ENCODE measurements around the gene HS3ST3A1.
"Not testable (repeated sequence)": the region's sequence is repeated elsewhere in the genome, so short reads cannot be mapped to it uniquely, and the experiment has no call there.

The HS3ST3A1 gene

GRCh38 chr17:13518261-13519000, 83.3 kb downstream of the HS3ST3A1 start:
- H3K27ac ChIP-seq (ENCODE audit: low read depth, low read length, severe bottlenecking): no peak overlapping the region
- H3K4me1 ChIP-seq (ENCODE audit: control insufficient read depth, insufficient read depth, low read length, poor library complexity, severe bottlenecking): peaks cover 1% of the 10 kb centered on the region
- H3K4me3 ChIP-seq (ENCODE audit: extremely low read depth, insufficient read depth, low read length, poor library complexity, severe bottlenecking): no peak overlapping the region
- no peaks in the 10 kb centered on the region for H3K9me3 ChIP-seq (ENCODE audit: control insufficient read depth, low read length)
- H3K36me3 ChIP-seq (ENCODE audit: control insufficient read depth, insufficient read depth, low read length): peaks cover 6% of the 10 kb centered on the region
- WGBS, 2 experiments (ENCODE audit: insufficient coverage in 2 of 2): no CpG with 5 or more reads among the region's 2 CpGs

- WGBS, 2 experiments (ENCODE audit: insufficient coverage in 2 of 2): 66 to 78% methylated on average over 8 of the region's 8 CpGs
- no peak overlapping the region for H3K4me3 ChIP-seq (ENCODE audit: extremely low read depth, insufficient read depth, low read length, poor library complexity, severe bottlenecking)
- peak overlapping the region; percentile 43 for H3K27ac ChIP-seq (ENCODE audit: low read depth, low read length, severe bottlenecking)
Observed at GRCh38 chr17:13513039-13513405, 88.7 kb downstream of the HS3ST3A1 start.

GRCh38 chr17:13510062-13510461, 91.7 kb downstream of the HS3ST3A1 start:
- Histone ChIP-seq H3K27ac (ENCODE audit: low read depth, low read length, severe bottlenecking) (peak overlapping the region; percentile 13), H3K36me3 (ENCODE audit: control insufficient read depth, insufficient read depth, low read length) (no peaks in the 10 kb centered on the region), H3K4me1 (ENCODE audit: control insufficient read depth, insufficient read depth, low read length, poor library complexity, severe bottlenecking) (peaks cover 16% of the 10 kb centered on the region), H3K4me3 (ENCODE audit: extremely low read depth, insufficient read depth, low read length, poor library complexity, severe bottlenecking) (no peak overlapping the region), H3K9me3 (ENCODE audit: control insufficient read depth, low read length) (no peaks in the 10 kb centered on the region)
- WGBS, 2 experiments (ENCODE audit: insufficient coverage in 2 of 2): 83 to 92% methylated on average over 5 to 6 of the region's 6 CpGs

More at GRCh38 chr17:13513039-13513405, 88.7 kb downstream of the HS3ST3A1 start:
- Histone ChIP-seq H3K4me1 (ENCODE audit: control insufficient read depth, insufficient read depth, low read length, poor library complexity, severe bottlenecking) (peaks cover 16% of the 10 kb centered on the region), H3K9me3 (ENCODE audit: control insufficient read depth, low read length) (no peaks in the 10 kb centered on the region), H3K36me3 (ENCODE audit: control insufficient read depth, insufficient read depth, low read length) (peaks cover 6% of the 10 kb centered on the region)

- Histone ChIP-seq H3K4me3 (ENCODE audit: extremely low read depth, insufficient read depth, low read length, poor library complexity, severe bottlenecking) (no peak overlapping the region), H3K36me3 (ENCODE audit: control insufficient read depth, insufficient read depth, low read length) (no peaks in the 10 kb centered on the region), H3K9me3 (ENCODE audit: control insufficient read depth, low read length) (no peaks in the 10 kb centered on the region), H3K4me1 (ENCODE audit: control insufficient read depth, insufficient read depth, low read length, poor library complexity, severe bottlenecking) (peaks cover 16% of the 10 kb centered on the region), H3K27ac (ENCODE audit: low read depth, low read length, severe bottlenecking) (no peak overlapping the region)
- WGBS, 2 experiments (ENCODE audit: insufficient coverage in 2 of 2): 95 to 100% methylated on average over 3 of the region's 3 CpGs
Observed at GRCh38 chr17:13509527-13509926, 92.2 kb downstream of the HS3ST3A1 start.

- Histone ChIP-seq H3K27ac (ENCODE audit: low read depth, low read length, severe bottlenecking) (no peak overlapping the region), H3K36me3 (ENCODE audit: control insufficient read depth, insufficient read depth, low read length) (no peaks in the 10 kb centered on the region), H3K4me1 (ENCODE audit: control insufficient read depth, insufficient read depth, low read length, poor library complexity, severe bottlenecking) (peaks cover 16% of the 10 kb centered on the region), H3K4me3 (ENCODE audit: extremely low read depth, insufficient read depth, low read length, poor library complexity, severe bottlenecking) (no peak overlapping the region), H3K9me3 (ENCODE audit: control insufficient read depth, low read length) (no peaks in the 10 kb centered on the region)
- WGBS, 2 experiments (ENCODE audit: insufficient coverage in 2 of 2): 100% methylated on average over 1 of the region's 2 CpGs; no CpG with 5 or more reads in 1 of the 2 experiments
Observed at GRCh38 chr17:13508896-13509295, 92.8 kb downstream of the HS3ST3A1 start.

- H3K9me3 ChIP-seq (ENCODE audit: control insufficient read depth, low read length): no peaks in the 10 kb centered on the region
- H3K36me3 ChIP-seq (ENCODE audit: control insufficient read depth, insufficient read depth, low read length): no peaks in the 10 kb centered on the region
- no peak overlapping the region for H3K4me3 ChIP-seq (ENCODE audit: extremely low read depth, insufficient read depth, low read length, poor library complexity, severe bottlenecking)
- H3K27ac ChIP-seq (ENCODE audit: low read depth, low read length, severe bottlenecking): no peak overlapping the region
- H3K4me1 ChIP-seq (ENCODE audit: control insufficient read depth, insufficient read depth, low read length, poor library complexity, severe bottlenecking): no peaks in the 10 kb centered on the region
- 93 to 94% methylated on average over 2 to 3 of the region's 6 CpGs for WGBS, 2 experiments (ENCODE audit: insufficient coverage in 2 of 2)
Observed at GRCh38 chr17:13503526-13503925, 98.2 kb downstream of the HS3ST3A1 start.

- H3K36me3 ChIP-seq (ENCODE audit: control insufficient read depth, insufficient read depth, low read length): no peaks in the 10 kb centered on the region
- no peaks in the 10 kb centered on the region for H3K9me3 ChIP-seq (ENCODE audit: control insufficient read depth, low read length)
- H3K4me3 ChIP-seq (ENCODE audit: extremely low read depth, insufficient read depth, low read length, poor library complexity, severe bottlenecking): no peak overlapping the region
- 81 to 94% methylated on average over 2 of the region's 2 CpGs for WGBS, 2 experiments (ENCODE audit: insufficient coverage in 2 of 2)
- H3K4me1 ChIP-seq (ENCODE audit: control insufficient read depth, insufficient read depth, low read length, poor library complexity, severe bottlenecking): no peaks in the 10 kb centered on the region
- no peak overlapping the region for H3K27ac ChIP-seq (ENCODE audit: low read depth, low read length, severe bottlenecking)
Observed at GRCh38 chr17:13502263-13502662, 99.5 kb downstream of the HS3ST3A1 start.

GRCh38 chr17:13500947-13501346, 100.8 kb downstream of the HS3ST3A1 start:
- 80 to 94% methylated on average over 1 to 4 of the region's 7 CpGs for WGBS, 2 experiments (ENCODE audit: insufficient coverage in 2 of 2)
- H3K4me3 ChIP-seq (ENCODE audit: extremely low read depth, insufficient read depth, low read length, poor library complexity, severe bottlenecking): no peak overlapping the region
- no peaks in the 10 kb centered on the region for H3K36me3 ChIP-seq (ENCODE audit: control insufficient read depth, insufficient read depth, low read length)
- H3K27ac ChIP-seq (ENCODE audit: low read depth, low read length, severe bottlenecking): no peak overlapping the region
- H3K4me1 ChIP-seq (ENCODE audit: control insufficient read depth, insufficient read depth, low read length, poor library complexity, severe bottlenecking): no peaks in the 10 kb centered on the region
- no peaks in the 10 kb centered on the region for H3K9me3 ChIP-seq (ENCODE audit: control insufficient read depth, low read length)

GRCh38 chr17:13498184-13498583, 103.5 kb downstream of the HS3ST3A1 start:
- WGBS, 2 experiments (ENCODE audit: insufficient coverage in 2 of 2): 91 to 100% methylated on average over 3 of the region's 3 CpGs
- no peaks in the 10 kb centered on the region for H3K9me3 ChIP-seq (ENCODE audit: control insufficient read depth, low read length)

GRCh38 chr17:13496553-13497056, 105.1 kb downstream of the HS3ST3A1 start:
- not testable (repeated sequence) for H3K27ac ChIP-seq (ENCODE audit: low read depth, low read length, severe bottlenecking); H3K4me3 ChIP-seq (ENCODE audit: extremely low read depth, insufficient read depth, low read length, poor library complexity, severe bottlenecking)
- 98% methylated on average over 5 to 15 of the region's 35 CpGs for WGBS, 2 experiments (ENCODE audit: insufficient coverage in 2 of 2)

More at GRCh38 chr17:13498184-13498583, 103.5 kb downstream of the HS3ST3A1 start:
- Histone ChIP-seq H3K36me3 (ENCODE audit: control insufficient read depth, insufficient read depth, low read length) (no peaks in the 10 kb centered on the region), H3K4me1 (ENCODE audit: control insufficient read depth, insufficient read depth, low read length, poor library complexity, severe bottlenecking) (no peaks in the 10 kb centered on the region), H3K27ac (ENCODE audit: low read depth, low read length, severe bottlenecking) (no peak overlapping the region), H3K4me3 (ENCODE audit: extremely low read depth, insufficient read depth, low read length, poor library complexity, severe bottlenecking) (no peak overlapping the region)

GRCh38 chr17:13495423-13495822, 106.3 kb downstream of the HS3ST3A1 start:
- 83% methylated on average over 1 of the region's 2 CpGs; no CpG with 5 or more reads in 1 of the 2 experiments for WGBS, 2 experiments (ENCODE audit: insufficient coverage in 2 of 2)
- Histone ChIP-seq H3K27ac (ENCODE audit: low read depth, low read length, severe bottlenecking) (no peak overlapping the region), H3K4me1 (ENCODE audit: control insufficient read depth, insufficient read depth, low read length, poor library complexity, severe bottlenecking) (peaks cover 8% of the 10 kb centered on the region), H3K4me3 (ENCODE audit: extremely low read depth, insufficient read depth, low read length, poor library complexity, severe bottlenecking) (no peak overlapping the region), H3K9me3 (ENCODE audit: control insufficient read depth, low read length) (no peaks in the 10 kb centered on the region), H3K36me3 (ENCODE audit: control insufficient read depth, insufficient read depth, low read length) (no peaks in the 10 kb centered on the region)

More at GRCh38 chr17:13496553-13497056, 105.1 kb downstream of the HS3ST3A1 start:
- H3K36me3 ChIP-seq (ENCODE audit: control insufficient read depth, insufficient read depth, low read length); H3K4me1 ChIP-seq (ENCODE audit: control insufficient read depth, insufficient read depth, low read length, poor library complexity, severe bottlenecking); H3K9me3 ChIP-seq (ENCODE audit: control insufficient read depth, low read length): not testable (repeated sequence)

Data from mesodermal cell (in vitro differentiated cells).